IPS-15b (cell line): ENCODE data around the gene CCDC88C.

Experiments used
- H3K27me3 ChIP-seq: one replicate; pipeline ENCODE4 v1.6.1; 2013; ENCODE audit warnings: low read length; ENCODE audit not compliant: control insufficient read depth, insufficient read depth
- H3K36me3 ChIP-seq: one replicate; pipeline ENCODE4 v1.6.1; 2013; ENCODE audit warnings: low read length; ENCODE audit not compliant: control insufficient read depth, insufficient read depth
- H3K4me1 ChIP-seq: one replicate; pipeline ENCODE4 v1.6.1; 2013; ENCODE audit warnings: mild to moderate bottlenecking, low read length; ENCODE audit not compliant: control insufficient read depth, insufficient read depth
- H3K4me3 ChIP-seq: one replicate; pipeline ENCODE4 v1.5.1; 2013; ENCODE audit warnings: low read depth, low read length
- H3K9ac ChIP-seq: one replicate; pipeline ENCODE4 v1.6.1; 2013; ENCODE audit warnings: low read depth, mild to moderate bottlenecking, low read length
- H3K9me3 ChIP-seq: one replicate; pipeline ENCODE4 v1.6.1; 2013; ENCODE audit warnings: mild to moderate bottlenecking, low read length; ENCODE audit not compliant: control insufficient read depth, insufficient read depth

The CCDC88C gene, protein sequence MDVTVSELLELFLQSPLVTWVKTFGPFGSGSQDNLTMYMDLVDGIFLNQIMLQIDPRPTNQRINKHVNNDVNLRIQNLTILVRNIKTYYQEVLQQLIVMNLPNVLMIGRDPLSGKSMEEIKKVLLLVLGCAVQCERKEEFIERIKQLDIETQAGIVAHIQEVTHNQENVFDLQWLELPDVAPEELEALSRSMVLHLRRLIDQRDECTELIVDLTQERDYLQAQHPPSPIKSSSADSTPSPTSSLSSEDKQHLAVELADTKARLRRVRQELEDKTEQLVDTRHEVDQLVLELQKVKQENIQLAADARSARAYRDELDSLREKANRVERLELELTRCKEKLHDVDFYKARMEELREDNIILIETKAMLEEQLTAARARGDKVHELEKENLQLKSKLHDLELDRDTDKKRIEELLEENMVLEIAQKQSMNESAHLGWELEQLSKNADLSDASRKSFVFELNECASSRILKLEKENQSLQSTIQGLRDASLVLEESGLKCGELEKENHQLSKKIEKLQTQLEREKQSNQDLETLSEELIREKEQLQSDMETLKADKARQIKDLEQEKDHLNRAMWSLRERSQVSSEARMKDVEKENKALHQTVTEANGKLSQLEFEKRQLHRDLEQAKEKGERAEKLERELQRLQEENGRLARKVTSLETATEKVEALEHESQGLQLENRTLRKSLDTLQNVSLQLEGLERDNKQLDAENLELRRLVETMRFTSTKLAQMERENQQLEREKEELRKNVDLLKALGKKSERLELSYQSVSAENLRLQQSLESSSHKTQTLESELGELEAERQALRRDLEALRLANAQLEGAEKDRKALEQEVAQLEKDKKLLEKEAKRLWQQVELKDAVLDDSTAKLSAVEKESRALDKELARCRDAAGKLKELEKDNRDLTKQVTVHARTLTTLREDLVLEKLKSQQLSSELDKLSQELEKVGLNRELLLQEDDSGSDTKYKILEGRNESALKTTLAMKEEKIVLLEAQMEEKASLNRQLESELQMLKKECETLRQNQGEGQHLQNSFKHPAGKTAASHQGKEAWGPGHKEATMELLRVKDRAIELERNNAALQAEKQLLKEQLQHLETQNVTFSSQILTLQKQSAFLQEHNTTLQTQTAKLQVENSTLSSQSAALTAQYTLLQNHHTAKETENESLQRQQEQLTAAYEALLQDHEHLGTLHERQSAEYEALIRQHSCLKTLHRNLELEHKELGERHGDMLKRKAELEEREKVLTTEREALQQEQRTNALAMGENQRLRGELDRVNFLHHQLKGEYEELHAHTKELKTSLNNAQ (N-terminal part only)

DNA sequence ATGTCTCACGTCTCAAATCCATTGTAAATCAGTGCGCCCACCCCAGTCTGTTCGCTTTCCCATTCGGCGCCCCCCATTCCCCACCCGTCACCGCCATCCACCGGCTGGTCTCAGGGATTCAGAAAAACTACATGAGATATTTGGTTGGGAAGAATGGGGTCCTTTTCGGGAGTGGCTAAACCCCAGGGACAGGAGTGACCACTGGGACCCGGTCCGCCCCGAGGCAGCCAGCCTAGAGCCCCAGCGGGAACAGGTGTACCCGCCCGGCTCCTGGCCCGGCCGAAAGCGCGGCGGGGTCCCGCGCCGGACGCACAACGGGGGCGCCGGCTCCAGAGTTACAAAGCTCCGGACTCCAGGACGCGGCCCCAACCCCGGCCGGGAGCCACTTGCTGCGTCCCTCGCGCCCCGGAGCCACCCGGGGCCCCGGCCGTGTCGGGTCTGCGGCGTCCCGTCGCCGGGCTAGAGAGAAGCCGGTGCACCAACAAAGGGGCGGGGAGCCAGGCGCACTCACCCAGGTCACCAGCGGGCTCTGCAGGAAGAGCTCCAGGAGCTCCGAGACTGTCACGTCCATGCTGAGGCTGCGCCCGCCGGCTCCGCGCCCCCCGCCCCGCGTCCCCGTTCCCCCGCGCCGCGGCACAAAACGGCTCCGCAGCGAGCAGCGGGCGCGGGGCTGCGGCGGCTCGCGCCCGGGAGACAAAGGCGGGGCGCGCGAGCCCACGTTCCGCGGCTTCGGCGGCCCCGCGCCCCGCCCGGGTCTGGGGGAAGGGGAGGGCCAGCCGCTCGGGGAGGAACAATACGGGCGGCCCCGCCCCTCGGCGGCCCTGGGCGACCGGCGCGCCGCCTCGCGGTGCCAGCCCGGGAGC lies at the start of gene CCDC88C:
Gene CCDC88C (minus strand): TSS at position 701 of the 863 bp plus-strand sequence. CDS start 130 bp downstream, at position 571.
- Histone ChIP-seq H3K4me1 (peaks cover 25% of the 10 kb centered on the region), H3K9ac (peak within 1 kb of the TSS; percentile 24), H3K36me3 (no peaks in the 10 kb centered on the region), H3K4me3 (peak within 1 kb of the TSS; percentile 78), H3K27me3 (no peaks in the 10 kb centered on the region), H3K9me3 (no peaks in the 10 kb centered on the region)

DNA sequence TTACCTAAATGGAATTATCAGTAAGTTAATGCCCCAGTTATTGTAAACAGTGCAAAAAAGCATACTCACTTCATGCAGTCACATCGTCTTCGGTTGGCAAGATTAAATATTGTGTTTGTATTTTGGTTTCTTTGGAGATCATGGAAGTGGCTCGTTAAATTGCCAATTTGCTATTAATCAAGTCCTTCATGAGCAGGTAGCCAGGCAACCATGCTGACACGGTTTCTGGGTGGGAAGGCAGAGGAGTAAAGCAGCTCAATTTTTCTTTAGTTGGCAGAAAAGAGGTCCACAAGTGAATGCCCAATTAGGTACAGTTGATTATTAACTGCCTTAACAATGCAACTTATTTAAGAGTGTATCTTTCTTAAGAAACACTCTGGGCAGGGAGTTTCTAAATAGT lies 48.6 kb upstream of the CCDC88C start:
- no peaks in the 10 kb centered on the region for H3K9me3 ChIP-seq
- H3K4me1 ChIP-seq = no peaks in the 10 kb centered on the region
- H3K36me3 ChIP-seq = peaks cover 16% of the 10 kb centered on the region
- H3K4me3 ChIP-seq = no peak overlapping the region
- H3K9ac ChIP-seq = no peak overlapping the region
- H3K27me3 ChIP-seq = no peaks in the 10 kb centered on the region

DNA sequence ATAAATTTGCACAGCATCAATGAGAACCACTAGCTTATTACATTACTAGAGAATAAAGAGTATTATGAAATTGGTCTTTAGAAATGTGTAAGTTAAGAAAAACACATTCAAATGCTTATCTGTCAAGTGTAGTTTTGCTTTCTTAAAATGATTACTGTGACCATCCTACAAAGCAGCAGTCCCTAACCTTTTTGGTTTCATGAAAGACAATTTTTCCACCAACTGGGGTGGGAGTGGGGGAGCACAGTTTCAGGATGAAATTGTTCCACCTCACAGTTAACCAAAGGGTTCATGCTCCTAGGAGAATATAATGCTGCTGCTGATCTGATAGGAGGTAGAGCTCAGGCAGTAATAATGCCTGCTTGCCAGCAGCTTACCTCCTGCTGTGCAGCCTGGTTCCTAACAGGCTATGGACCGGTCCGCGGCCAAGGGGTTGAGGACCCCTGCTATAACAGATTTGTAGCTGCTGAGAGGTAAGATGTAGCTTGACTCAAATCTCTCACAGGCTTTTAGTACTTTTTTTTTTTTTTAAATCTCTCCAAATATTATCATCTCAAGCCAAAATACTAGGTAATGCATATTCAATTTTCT lies 47.1 kb upstream of the CCDC88C start:
- Histone ChIP-seq H3K9ac (no peak overlapping the region), H3K4me1 (no peaks in the 10 kb centered on the region), H3K4me3 (no peak overlapping the region), H3K9me3 (no peaks in the 10 kb centered on the region), H3K27me3 (no peaks in the 10 kb centered on the region), H3K36me3 (peaks cover 17% of the 10 kb centered on the region)

DNA sequence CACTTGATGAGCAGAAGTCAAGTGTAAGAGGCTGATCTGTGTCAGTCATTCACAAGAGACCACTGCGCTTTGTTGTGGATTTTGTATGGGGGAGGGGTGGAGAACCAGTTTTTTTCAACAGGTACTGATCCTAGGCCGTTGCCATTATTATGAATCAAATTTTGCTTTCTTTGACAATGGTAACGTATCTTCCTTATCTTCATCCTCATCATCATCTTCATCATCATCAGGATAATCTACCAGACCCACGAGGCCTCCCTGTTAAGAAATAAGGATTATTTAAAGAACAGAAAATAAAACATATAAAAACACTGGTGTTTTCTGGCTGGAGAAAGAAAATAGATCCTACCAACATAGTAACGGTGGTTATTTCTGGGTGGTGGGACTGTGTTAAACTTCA lies 41.0 kb upstream of the CCDC88C start:
- Histone ChIP-seq H3K9ac (no peak overlapping the region), H3K9me3 (no peaks in the 10 kb centered on the region), H3K4me3 (no peak overlapping the region), H3K27me3 (no peaks in the 10 kb centered on the region), H3K4me1 (no peaks in the 10 kb centered on the region), H3K36me3 (peaks cover 14% of the 10 kb centered on the region)

DNA sequence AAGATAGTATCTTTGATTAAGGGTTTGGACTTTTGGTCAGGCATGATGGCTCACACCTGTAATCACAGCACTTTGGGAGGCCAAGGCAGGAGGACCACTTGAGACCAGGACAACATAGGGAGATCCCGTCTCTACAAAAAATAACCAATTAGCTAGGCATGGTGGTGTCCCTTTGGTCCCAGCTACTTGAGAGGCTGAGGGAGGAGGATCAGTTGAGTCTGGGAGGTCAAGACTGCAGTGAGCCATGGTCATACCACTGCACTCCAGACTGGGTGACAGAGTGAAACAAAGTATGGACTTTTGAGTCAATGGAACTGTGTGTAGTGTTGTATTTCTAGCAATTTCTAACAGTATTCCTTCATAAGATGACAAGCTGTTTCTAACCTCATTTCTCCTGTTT lies 38.7 kb upstream of the CCDC88C start:
- Histone ChIP-seq H3K4me1 (no peaks in the 10 kb centered on the region), H3K4me3 (no peak overlapping the region), H3K9ac (no peak overlapping the region), H3K9me3 (no peaks in the 10 kb centered on the region), H3K36me3 (peaks cover 10% of the 10 kb centered on the region), H3K27me3 (no peaks in the 10 kb centered on the region)

DNA sequence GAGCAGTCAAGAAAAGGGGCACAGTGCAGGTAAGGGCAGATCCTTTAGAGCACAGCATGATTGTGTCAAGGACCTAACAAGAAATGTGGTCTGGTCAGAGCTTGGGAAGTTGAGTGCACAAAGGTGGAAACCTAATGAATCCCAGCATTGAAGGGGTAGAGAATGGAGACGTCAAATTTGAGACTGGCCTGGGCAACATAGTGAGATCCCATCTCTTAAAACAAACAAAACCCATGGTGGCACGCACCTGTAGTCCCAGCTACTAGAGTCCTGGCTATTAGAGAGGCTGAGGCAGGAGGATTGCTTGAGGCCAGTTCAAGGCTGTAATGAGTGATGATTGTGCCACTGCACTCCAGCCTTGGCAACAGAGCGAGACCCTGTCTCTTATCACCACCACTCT lies 37.0 kb upstream of the CCDC88C start:
- Histone ChIP-seq H3K4me3 (no peak overlapping the region), H3K36me3 (peaks cover 6% of the 10 kb centered on the region)

DNA sequence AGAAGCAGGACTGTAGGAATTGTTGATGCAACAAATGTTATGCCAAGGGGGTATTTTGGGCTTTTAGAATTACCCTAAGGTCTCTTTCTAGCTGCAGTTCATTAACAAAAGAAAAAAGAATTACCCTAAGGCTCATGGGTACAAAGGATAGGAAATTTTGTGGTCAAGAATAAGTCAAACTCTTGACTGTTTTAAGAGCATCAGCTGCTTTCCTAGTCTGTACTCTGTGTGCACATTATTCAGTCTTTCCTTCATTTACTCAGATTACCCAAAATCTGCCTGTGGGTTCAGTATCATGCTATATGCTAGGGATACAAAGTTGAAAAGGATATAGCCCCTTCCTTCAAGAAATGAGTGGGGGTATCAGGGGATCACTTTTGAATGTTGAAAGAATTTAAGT lies 36.5 kb upstream of the CCDC88C start:
- H3K9me3 ChIP-seq = no peaks in the 10 kb centered on the region
- no peaks in the 10 kb centered on the region for H3K4me1 ChIP-seq
- peaks cover 6% of the 10 kb centered on the region for H3K36me3 ChIP-seq
- H3K27me3 ChIP-seq = no peaks in the 10 kb centered on the region
- H3K9ac ChIP-seq = no peak overlapping the region
- H3K4me3 ChIP-seq = no peak overlapping the region

More for the DNA sequence above, 37.0 kb upstream of the CCDC88C start:
- no peak overlapping the region for H3K9ac ChIP-seq
- H3K9me3 ChIP-seq = no peaks in the 10 kb centered on the region
- H3K27me3 ChIP-seq = no peaks in the 10 kb centered on the region
- H3K4me1 ChIP-seq = no peaks in the 10 kb centered on the region

DNA sequence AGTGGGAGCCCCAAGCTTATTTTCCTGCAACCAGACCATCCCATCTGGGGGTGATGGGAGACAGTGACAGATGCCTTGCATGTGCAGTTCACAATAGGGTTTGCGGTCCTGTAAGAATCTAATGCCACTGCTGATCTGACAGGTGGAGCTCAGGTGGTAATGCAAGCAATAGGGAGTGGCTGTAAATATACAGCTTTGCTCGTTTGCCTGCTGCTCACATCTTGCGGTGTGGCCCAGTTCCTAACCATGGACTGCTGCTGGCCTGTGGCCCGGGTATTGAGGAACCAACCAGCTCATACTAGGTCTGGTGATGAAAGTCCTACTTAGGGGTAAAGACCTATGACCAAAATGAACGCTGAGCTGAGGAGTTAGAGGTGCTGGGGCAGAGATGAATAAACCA lies 36.1 kb upstream of the CCDC88C start:
- Histone ChIP-seq H3K4me3 (no peak overlapping the region), H3K9me3 (no peaks in the 10 kb centered on the region), H3K27me3 (no peaks in the 10 kb centered on the region), H3K4me1 (no peaks in the 10 kb centered on the region), H3K36me3 (peaks cover 6% of the 10 kb centered on the region), H3K9ac (no peak overlapping the region)

DNA sequence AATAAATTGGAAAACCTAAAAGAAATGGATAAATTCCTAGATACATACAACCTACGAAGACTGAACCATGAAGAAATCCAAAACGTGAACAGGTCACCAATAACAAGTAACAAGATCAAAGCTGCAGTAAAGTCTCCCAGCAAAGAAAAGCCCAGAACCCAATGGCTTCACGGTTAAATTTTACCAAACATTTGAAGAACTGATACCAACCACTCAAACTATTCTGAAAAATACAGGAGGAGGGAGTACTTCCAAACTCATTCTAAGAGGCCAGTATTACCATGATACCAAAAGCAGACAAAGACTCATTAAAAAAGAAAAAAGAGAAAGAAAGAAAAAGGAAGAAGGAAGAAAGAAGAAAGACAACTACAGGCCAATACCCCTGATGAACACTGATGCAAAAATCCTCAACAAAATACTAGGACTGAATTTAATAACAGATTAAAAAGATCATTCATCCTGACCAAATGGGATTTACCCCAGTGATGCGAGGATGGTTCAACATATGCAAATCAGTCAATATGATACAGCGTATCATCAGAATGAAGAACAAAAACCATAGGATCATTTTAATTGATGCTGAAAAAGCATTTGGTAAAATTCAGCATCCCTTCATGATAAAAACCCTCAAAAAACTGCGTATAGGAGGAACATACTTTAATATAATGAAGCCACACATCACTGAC lies 26.9 kb upstream of the CCDC88C start:
- H3K36me3 ChIP-seq = no peaks in the 10 kb centered on the region
- H3K9ac ChIP-seq = no peak overlapping the region
- no peak overlapping the region for H3K4me3 ChIP-seq
- H3K27me3 ChIP-seq = no peaks in the 10 kb centered on the region
- no peaks in the 10 kb centered on the region for H3K9me3 ChIP-seq
- H3K4me1 ChIP-seq = no peaks in the 10 kb centered on the region

DNA sequence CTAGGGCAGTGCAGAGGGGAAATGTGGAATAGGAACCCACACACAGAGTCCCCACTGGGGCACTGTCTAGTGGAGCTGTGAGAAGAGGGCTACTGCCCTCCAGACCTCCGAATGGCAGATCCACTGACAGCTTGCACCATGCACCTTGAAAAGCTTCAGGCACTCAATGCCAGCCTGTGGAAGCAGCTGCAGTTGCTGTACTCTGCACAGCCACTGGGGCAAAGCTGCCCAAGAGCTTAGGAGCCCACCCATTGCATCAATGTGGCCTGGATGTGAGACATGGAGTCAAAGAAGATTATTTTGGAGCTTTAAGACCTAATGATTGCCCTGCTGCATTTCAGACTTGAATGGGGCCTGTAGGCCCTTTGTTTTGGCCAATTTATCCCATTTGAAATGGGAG lies 21.7 kb upstream of the CCDC88C start:
- Histone ChIP-seq H3K4me3 (no peak overlapping the region), H3K9me3 (peaks cover 10% of the 10 kb centered on the region), H3K27me3 (no peaks in the 10 kb centered on the region), H3K4me1 (no peaks in the 10 kb centered on the region), H3K36me3 (no peaks in the 10 kb centered on the region), H3K9ac (no peak overlapping the region)
